Osteoblast (primary cell): ENCODE data around the gene SCG3. TPM values are rescaled to one million over a fixed set of nuclear protein-coding genes. Genes with fewer than 3 reads are reported as not detected.

ENCODE experiments used
- DNase-seq: peaks from one replicate; pipeline ENCODE4 v3.0.0; 2011; ENCODE audit warnings: low spot score, mixed read lengths; ENCODE audit not compliant: insufficient read length; ENCODE audit errors: missing footprints
- H2AFZ ChIP-seq: 2 replicates; pipeline ENCODE4 v1.6.0; 2011; ENCODE audit warnings: mild to moderate bottlenecking, low read length
- H3K27ac ChIP-seq: 2 replicates; pipeline ENCODE4 v1.5.1; 2011; ENCODE audit warnings: mild to moderate bottlenecking, low read depth, low read length, moderate library complexity
- H3K27me3 ChIP-seq: 2 replicates; pipeline ENCODE4 v1.6.0; 2012; ENCODE audit warnings: mild to moderate bottlenecking, control low read depth, inconsistent platforms, low read length, moderate library complexity; ENCODE audit not compliant: insufficient read depth
- H3K36me3 ChIP-seq: 2 replicates; pipeline ENCODE4 v1.5.1; 2011; ENCODE audit warnings: mild to moderate bottlenecking, low read length, control low read depth, moderate library complexity; ENCODE audit not compliant: insufficient read depth
- H3K4me1 ChIP-seq: 2 replicates; pipeline ENCODE4 v1.5.1; 2011; ENCODE audit warnings: mild to moderate bottlenecking, low read length, control low read depth, moderate library complexity; ENCODE audit not compliant: insufficient read depth
- H3K4me2 ChIP-seq: 2 replicates; pipeline ENCODE4 v1.6.0; 2011; ENCODE audit warnings: mild to moderate bottlenecking, low read length; ENCODE audit not compliant: insufficient read depth
- H3K4me3 ChIP-seq: fragments of 200-600 bp; sonication (generic); 3 replicates; pipeline ENCODE4 v1.5.1; 2012; ENCODE audit warnings: mild to moderate bottlenecking, low read length, inconsistent platforms; ENCODE audit not compliant: insufficient read depth
- H3K79me2 ChIP-seq: 2 replicates; pipeline ENCODE4 v1.6.0; 2012; ENCODE audit warnings: mild to moderate bottlenecking, low read length, control low read depth, inconsistent platforms; ENCODE audit not compliant: insufficient read depth
- H3K9me3 ChIP-seq: 2 replicates; pipeline ENCODE4 v1.5.1; 2011; ENCODE audit warnings: low read depth, low read length, control low read depth
- H4K20me1 ChIP-seq: 2 replicates; pipeline ENCODE4 v1.6.0; 2012; ENCODE audit warnings: mild to moderate bottlenecking, low read length, control low read depth; ENCODE audit not compliant: insufficient read depth
- total RNA-seq: library from RNA; depleted of rRNA; stranded (reverse); fragments of >200 nt; gene quantifications from 2 replicates; pipeline ENCODE4 v1.2.3, GENCODE V29; 2012
- TF ChIP-seq, protein P1 (sequence below): IDR thresholded peaks from 2 replicates; pipeline ENCODE4 v1.5.1; 2011; ENCODE audit warnings: mild to moderate bottlenecking, low read depth, low read length, moderate library complexity; ENCODE audit errors: extremely low read depth

The SCG3 gene
- total RNA-seq, 1 donor, result not detected

DNA sequence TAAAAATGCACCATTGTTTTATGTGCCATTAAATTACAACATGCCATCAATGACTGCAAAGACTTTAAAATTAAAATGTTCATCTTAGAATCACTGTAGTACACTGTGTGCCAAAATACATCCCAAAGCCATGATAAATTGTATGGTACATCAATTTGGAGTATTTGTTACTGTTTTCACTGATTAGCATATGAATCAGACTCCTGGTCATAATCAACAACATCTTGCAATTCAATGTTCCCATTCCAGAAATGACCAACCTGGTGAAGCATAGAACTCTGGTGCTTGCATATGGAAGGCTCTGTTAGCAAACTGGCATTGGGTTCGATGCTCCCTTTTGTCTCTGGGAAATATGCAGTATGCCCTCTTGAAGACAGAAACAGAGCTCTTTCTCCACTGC is 33.6 kb downstream of the SCG3 start:
- Histone ChIP-seq H3K27me3 (no peaks in the 10 kb centered on the region), H3K27ac (no peak overlapping the region), H3K9me3 (no peaks in the 10 kb centered on the region), H4K20me1 (no peaks in the 10 kb centered on the region), H3K4me2 (no peak overlapping the region), H3K4me3 (no peak overlapping the region), H3K36me3 (no peaks in the 10 kb centered on the region), H2AFZ (no peak overlapping the region), H3K4me1 (no peaks in the 10 kb centered on the region), H3K79me2 (no peaks in the 10 kb centered on the region)
- DNase-seq, result peak; percentile 36
- TF ChIP-seq, protein P1, sequence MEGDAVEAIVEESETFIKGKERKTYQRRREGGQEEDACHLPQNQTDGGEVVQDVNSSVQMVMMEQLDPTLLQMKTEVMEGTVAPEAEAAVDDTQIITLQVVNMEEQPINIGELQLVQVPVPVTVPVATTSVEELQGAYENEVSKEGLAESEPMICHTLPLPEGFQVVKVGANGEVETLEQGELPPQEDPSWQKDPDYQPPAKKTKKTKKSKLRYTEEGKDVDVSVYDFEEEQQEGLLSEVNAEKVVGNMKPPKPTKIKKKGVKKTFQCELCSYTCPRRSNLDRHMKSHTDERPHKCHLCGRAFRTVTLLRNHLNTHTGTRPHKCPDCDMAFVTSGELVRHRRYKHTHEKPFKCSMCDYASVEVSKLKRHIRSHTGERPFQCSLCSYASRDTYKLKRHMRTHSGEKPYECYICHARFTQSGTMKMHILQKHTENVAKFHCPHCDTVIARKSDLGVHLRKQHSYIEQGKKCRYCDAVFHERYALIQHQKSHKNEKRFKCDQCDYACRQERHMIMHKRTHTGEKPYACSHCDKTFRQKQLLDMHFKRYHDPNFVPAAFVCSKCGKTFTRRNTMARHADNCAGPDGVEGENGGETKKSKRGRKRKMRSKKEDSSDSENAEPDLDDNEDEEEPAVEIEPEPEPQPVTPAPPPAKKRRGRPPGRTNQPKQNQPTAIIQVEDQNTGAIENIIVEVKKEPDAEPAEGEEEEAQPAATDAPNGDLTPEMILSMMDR, result no peak

DNA sequence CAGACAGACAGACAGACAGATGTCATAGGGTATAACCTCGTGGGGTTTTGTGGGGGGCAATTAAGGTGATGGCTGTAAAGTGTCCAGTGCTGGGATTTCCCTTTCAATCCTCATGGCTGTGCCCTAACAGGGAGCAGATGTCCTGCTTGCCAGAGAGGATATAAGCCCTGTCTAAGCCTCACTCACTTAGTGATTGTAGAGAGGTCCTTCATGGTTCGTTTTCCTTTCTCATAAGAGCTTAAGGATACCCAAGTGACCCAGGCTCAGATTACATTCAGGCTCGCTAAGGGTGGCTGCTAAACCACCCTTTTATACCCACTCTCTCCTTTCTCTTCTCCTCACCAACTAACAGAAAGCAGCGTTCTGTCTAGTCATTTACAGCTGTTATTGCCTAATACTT is 36.9 kb downstream of the SCG3 start:
- Histone ChIP-seq H3K27ac (no peak overlapping the region), H3K27me3 (no peaks in the 10 kb centered on the region), H4K20me1 (no peaks in the 10 kb centered on the region), H3K4me2 (no peak overlapping the region), H3K4me3 (no peak overlapping the region), H3K79me2 (no peaks in the 10 kb centered on the region), H3K4me1 (peaks cover 4% of the 10 kb centered on the region), H3K9me3 (no peaks in the 10 kb centered on the region), H3K36me3 (no peaks in the 10 kb centered on the region), H2AFZ (no peak overlapping the region)
- no peak for DNase-seq
- TF ChIP-seq, protein P1, result no peak

DNA sequence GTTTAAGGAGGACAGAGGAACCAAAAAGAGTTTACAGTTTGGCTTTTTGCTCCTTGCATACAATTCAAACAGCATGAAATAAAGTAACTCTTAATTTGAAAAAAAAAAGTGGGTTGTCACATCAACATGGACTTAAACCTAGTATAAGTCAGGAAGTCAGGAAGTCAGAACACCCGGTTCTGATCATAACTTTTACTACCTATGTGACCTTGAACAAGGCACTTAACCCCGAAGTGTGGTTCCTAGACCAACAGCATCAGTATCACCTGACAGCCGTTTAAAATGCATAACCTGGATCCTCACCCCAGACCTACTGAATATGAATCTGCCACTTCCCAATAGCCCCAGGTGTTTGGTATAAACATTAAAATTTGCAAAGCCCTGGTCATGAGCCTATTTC is 37.4 kb downstream of the SCG3 start:
- H3K4me1 ChIP-seq, result peaks cover 4% of the 10 kb centered on the region
- H3K4me3 ChIP-seq, result no peak overlapping the region
- H3K4me2 ChIP-seq, result no peak overlapping the region
- no peaks in the 10 kb centered on the region for H3K36me3 ChIP-seq
- no peak overlapping the region for H3K27ac ChIP-seq
- no peaks in the 10 kb centered on the region for H3K9me3 ChIP-seq
- H3K79me2 ChIP-seq, result no peaks in the 10 kb centered on the region
- TF ChIP-seq, protein P1, result no peak
- H4K20me1 ChIP-seq, result no peaks in the 10 kb centered on the region
- H3K27me3 ChIP-seq, result no peaks in the 10 kb centered on the region
- DNase-seq, result no peak
- H2AFZ ChIP-seq, result no peak overlapping the region

DNA sequence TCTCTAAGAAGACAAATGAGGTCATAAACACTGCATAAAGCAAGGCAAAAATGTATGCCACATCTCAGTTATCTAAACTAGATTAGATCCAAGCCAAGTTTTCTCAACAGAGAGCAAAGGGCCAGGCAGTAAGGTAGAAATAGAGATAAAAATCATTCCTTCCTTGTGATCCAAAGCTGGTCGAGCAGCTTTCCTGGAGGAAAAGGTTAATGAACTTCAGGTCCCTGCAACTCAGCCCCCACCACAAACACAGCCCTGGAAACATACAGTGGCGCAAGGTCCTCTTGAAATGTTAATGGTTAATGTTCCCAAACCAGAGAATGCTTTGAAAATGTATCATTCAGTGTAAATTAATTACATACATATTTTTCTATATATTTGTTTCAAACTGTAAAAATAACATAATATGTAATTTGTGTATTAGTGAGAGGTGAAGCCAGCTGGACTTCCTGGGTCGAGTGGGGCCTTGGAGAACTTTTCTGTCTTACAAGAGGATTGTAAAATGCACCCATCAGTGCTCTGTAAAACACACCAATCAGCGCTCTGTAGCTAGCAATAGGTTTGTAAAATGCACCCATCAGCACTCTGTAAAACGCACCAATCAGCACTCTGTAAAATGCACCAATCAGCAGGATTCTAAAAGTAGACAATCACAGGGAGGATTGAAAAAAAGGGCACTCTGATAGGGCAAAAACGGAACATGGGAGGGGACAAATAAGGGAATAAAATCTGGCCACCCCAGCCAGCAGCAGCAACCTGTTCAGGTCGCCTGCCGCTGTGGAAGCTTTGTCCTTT is 39.1 kb downstream of the SCG3 start:
- no peak overlapping the region for H2AFZ ChIP-seq
- TF ChIP-seq, protein P1, result no peak
- H3K27ac ChIP-seq, result no peak overlapping the region

More for the DNA sequence above, 39.1 kb downstream of the SCG3 start:
- Histone ChIP-seq H4K20me1 (no peaks in the 10 kb centered on the region), H3K4me1 (peaks cover 4% of the 10 kb centered on the region), H3K27me3 (no peaks in the 10 kb centered on the region), H3K79me2 (no peaks in the 10 kb centered on the region), H3K4me2 (no peak overlapping the region), H3K36me3 (no peaks in the 10 kb centered on the region), H3K9me3 (no peaks in the 10 kb centered on the region), H3K4me3 (no peak overlapping the region)
- no peak for DNase-seq
